Measurements from ENCODE around the gene SLC16A8. TPM values are rescaled to one million over a fixed set of nuclear protein-coding genes. Genes with fewer than 3 reads are reported as not detected.

Gene SLC16A8
- total and polyA plus RNA-seq, 2 of the 13 experiments (the other 11 are each of a cell fraction or from before 2014, with no cell fraction given): not detected

- TF ChIP-seq ZNF710 (CRISPR knock-in tag; IDR thresholded peaks at IDR 0.05; ENCODE audit: borderline replicate concordance): no peak
- no peak for TF ChIP-seq HNRNPL (IDR thresholded peaks at IDR 0.05; ENCODE audit: low read depth, low read length)
- TF ChIP-seq STAG1 (CRISPR knock-in tag; IDR thresholded peaks at IDR 0.05): no peak
- TF ChIP-seq ZXDC (CRISPR knock-in tag; IDR thresholded peaks at IDR 0.05): no peak
- no peak for TF ChIP-seq HOXA3 (CRISPR knock-in tag; IDR thresholded peaks at IDR 0.05)
- TF ChIP-seq ZNF550 (CRISPR knock-in tag; IDR thresholded peaks at IDR 0.05; ENCODE audit: borderline replicate concordance): no peak
- no peak for TF ChIP-seq IRX3 (CRISPR knock-in tag; IDR thresholded peaks at IDR 0.05; ENCODE audit: borderline replicate concordance, low read depth)
- TF ChIP-seq REXO4 (CRISPR knock-in tag; IDR thresholded peaks at IDR 0.05; ENCODE audit: borderline replicate concordance): no peak
- TF ChIP-seq ZNF552 (CRISPR knock-in tag; IDR thresholded peaks at IDR 0.05; ENCODE audit: borderline replicate concordance): no peak
- TF ChIP-seq SMAD3 (CRISPR knock-in tag; IDR thresholded peaks at IDR 0.05): no peak
- TF ChIP-seq ZNF383 (CRISPR knock-in tag; IDR thresholded peaks at IDR 0.05; ENCODE audit: borderline replicate concordance): no peak
- no peak for TF ChIP-seq FOXM1 (CRISPR knock-in tag; IDR thresholded peaks at IDR 0.05)
- TF ChIP-seq ERF (CRISPR knock-in tag; IDR thresholded peaks at IDR 0.05): no peak
These were observed 19.7 kb upstream of the SLC16A8 start (continued) for GRCh38 chr22:38103641-38104040.
